Measurements from ENCODE around the gene ZNF90. TPM values are rescaled to one million over a fixed set of nuclear protein-coding genes. Genes with fewer than 3 reads are reported as not detected.
A peak's percentile ranks its signal among the peaks of the same experiment; 100 is the strongest.

ZNF90 gene
- under 1 TPM in 2 of 4 donors, not detected in 2; 0.22 to 0.42 TPM for total RNA-seq

- H3K27me3 ChIP-seq = peaks cover 0 to 2% (median 0%) of the 10 kb centered on the region in 3 donors
- TF ChIP-seq, protein P1, sequence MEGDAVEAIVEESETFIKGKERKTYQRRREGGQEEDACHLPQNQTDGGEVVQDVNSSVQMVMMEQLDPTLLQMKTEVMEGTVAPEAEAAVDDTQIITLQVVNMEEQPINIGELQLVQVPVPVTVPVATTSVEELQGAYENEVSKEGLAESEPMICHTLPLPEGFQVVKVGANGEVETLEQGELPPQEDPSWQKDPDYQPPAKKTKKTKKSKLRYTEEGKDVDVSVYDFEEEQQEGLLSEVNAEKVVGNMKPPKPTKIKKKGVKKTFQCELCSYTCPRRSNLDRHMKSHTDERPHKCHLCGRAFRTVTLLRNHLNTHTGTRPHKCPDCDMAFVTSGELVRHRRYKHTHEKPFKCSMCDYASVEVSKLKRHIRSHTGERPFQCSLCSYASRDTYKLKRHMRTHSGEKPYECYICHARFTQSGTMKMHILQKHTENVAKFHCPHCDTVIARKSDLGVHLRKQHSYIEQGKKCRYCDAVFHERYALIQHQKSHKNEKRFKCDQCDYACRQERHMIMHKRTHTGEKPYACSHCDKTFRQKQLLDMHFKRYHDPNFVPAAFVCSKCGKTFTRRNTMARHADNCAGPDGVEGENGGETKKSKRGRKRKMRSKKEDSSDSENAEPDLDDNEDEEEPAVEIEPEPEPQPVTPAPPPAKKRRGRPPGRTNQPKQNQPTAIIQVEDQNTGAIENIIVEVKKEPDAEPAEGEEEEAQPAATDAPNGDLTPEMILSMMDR (IDR thresholded peaks at IDR 0.05 in 4 of 5, conservative IDR thresholded peaks at IDR 0.05 in 1 of 5) = no peak
- no peak for TF ChIP-seq POLR2A (IDR thresholded peaks at IDR 0.05)
- H3K36me3 ChIP-seq = no peaks in the 10 kb centered on the region
- intact Hi-C loops (cut with DNase I; ENCODE audit: low total_unique reads) = no loop called here
- H3K9me3 ChIP-seq = no peaks in the 10 kb centered on the region
- no peak within 1 kb of the TSS for H3K27ac ChIP-seq
- DNase-seq = peak; percentile 76 to 77
- peaks cover 0 to 4% of the 10 kb centered on the region in 2 donors for H3K4me1 ChIP-seq
- H3K4me3 ChIP-seq = peak within 1 kb of the TSS; percentile 35 to 60 (median 54)
- peak; percentile 74 to 77 for ATAC-seq
- in situ Hi-C loops (cut with MboI; ENCODE audit: low sequenced_read_pairs in 4 of 4) = no loop called here
These were observed at the start of gene ZNF90 for GRCh38 chr19:20077791-20078463. Gene ZNF90, plus strand, starts transcription at chr19:20078000. Its CDS starts 133 bp downstream, at chr19:20078133.

DNA sequence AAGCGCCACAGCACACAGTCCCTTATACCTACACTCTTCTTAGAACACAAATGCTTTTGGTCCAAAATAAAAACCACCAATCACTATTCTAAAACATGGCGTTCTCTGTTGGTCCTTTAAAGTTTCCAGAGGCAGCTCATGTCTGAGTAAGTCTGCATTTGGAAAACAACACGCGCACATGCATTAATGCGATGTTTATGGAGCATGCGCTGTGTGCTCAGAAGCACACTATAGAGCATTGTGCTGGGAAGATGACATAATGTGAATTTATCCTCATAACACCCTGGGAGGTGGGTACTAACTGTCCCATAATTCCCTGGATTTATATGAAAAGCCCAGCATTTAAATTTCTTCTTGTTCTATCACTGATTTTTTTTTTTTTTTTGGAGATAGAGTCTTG is 49.2 kb upstream of the ZNF90 start:
- DNase-seq = no peak
- Histone ChIP-seq H3K36me3 (peaks cover 0 to 5% of the 10 kb centered on the region in 2 donors), H3K9me3 (no peaks in the 10 kb centered on the region), H3K27ac (no peak overlapping the region), H3K27me3 (no peaks in the 10 kb centered on the region), H3K4me3 (no peak overlapping the region), H3K4me1 (no peaks in the 10 kb centered on the region)
- TF ChIP-seq POLR2A (IDR thresholded peaks at IDR 0.05) = no peak
- TF ChIP-seq, protein P1 (IDR thresholded peaks at IDR 0.05 in 4 of 5, conservative IDR thresholded peaks at IDR 0.05 in 1 of 5) = no peak
- in situ Hi-C loops (cut with MboI; ENCODE audit: low sequenced_read_pairs in 4 of 4) (no loop called here), intact Hi-C loops (cut with DNase I; ENCODE audit: low total_unique reads) (no loop called here)
- no peak for ATAC-seq

- Histone ChIP-seq H3K4me3 (no peak overlapping the region), H3K27ac (peak overlapping the region in 1 of 4 donors; percentile 51), H3K4me1 (peaks cover 9% of the 10 kb centered on the region in 2 donors), H3K36me3 (no peaks in the 10 kb centered on the region), H3K9me3 (no peaks in the 10 kb centered on the region), H3K27me3 (no peaks in the 10 kb centered on the region)
- TF ChIP-seq, protein P1 (IDR thresholded peaks at IDR 0.05 in 4 of 5, conservative IDR thresholded peaks at IDR 0.05 in 1 of 5) = no peak
- ATAC-seq = peak in 1 of 2 donors; percentile 59
- no peak for DNase-seq
- intact Hi-C loops (cut with DNase I; ENCODE audit: low total_unique reads) (no loop called here), in situ Hi-C loops (cut with MboI; ENCODE audit: low sequenced_read_pairs in 4 of 4) (no loop called here)
These were observed 41.9 kb upstream of the ZNF90 start for GRCh38 chr19:20035935-20036334.

DNA sequence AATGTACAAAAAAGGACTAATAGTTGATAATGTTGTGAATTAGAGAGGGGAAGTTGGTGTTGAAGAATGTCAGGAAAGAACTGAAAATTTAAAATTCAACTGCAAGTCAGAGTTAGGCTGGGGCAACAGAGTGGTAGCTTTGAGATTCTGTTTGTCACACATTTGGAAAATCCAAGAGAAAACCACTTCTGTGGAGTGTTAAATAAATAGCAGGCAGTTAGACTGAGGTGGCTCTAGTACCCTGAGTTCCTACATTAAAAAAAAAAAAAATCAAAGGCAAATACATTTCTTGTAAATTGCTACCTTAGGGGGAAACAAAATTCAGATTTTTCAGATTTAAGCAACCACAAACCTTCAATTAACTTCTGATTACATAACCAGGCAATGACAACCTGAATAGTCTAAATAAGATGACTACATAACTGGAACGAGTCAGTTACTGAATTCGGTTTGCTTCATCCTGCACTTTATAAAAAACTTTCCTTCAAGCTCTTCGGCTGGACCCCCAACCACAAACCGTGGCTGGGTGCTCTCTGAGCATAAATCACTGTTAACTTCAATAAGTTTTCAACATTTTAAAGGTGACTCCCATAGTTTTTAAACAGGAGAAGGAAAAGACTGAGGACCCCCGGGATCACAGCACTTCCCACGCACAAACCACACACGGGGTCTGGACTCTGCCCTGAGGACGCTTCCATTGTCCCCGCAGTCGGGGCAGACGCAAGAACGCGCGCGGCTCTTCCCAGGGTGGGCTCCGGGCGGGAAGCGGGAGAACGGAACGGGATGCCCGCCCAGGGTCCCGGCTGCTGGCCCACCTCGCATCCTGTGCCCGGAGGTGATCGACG is 39.2 kb upstream of the ZNF90 start:
- TF ChIP-seq, protein P1 (IDR thresholded peaks at IDR 0.05 in 4 of 5, conservative IDR thresholded peaks at IDR 0.05 in 1 of 5) = no peak
- no peak for TF ChIP-seq POLR2A (IDR thresholded peaks at IDR 0.05)
- no peaks in the 10 kb centered on the region for H3K36me3 ChIP-seq
- intact Hi-C loops (cut with DNase I; ENCODE audit: low total_unique reads) = loop anchor here (2.0 kb wide), 1 partner anchor 262 kb away; no protein-coding TSS in a partner anchor
- peak overlapping the region; percentile 40 to 82 (median 60) for H3K27ac ChIP-seq
- DNase-seq = no peak
- in situ Hi-C loops (cut with MboI; ENCODE audit: low sequenced_read_pairs in 4 of 4) = no loop called here
- ATAC-seq = peak in 1 of 2 donors; percentile 26
- H3K4me3 ChIP-seq = peak overlapping the region; percentile 63 to 73 (median 69)
- peaks cover 9% of the 10 kb centered on the region in 2 donors for H3K4me1 ChIP-seq
- no peaks in the 10 kb centered on the region for H3K9me3 ChIP-seq
- H3K27me3 ChIP-seq = no peaks in the 10 kb centered on the region
